MM.1S (cell line): ENCODE results near the gene ITGAV.

Source experiments
- CTCF ChIP-seq: fragments of 300-600 bp; sonication (generic); IDR thresholded peaks from 2 replicates; pipeline ENCODE4 v1.5.1; 2016; ENCODE audit warnings: antibody characterized with exemption, low read length, mixed read lengths
- EZH2 ChIP-seq: fragments of 300-600 bp; sonication (generic); optimal IDR thresholded peaks from 2 replicates; pipeline ENCODE3; 2017; ENCODE audit warnings: low read depth, mild to moderate bottlenecking, antibody characterized with exemption, low read length, mixed read lengths

- TF ChIP-seq CTCF (no peak), EZH2 (no peak)
Measured at GRCh38 chr2:186636800-186637496, 47.1 kb downstream of the ITGAV start.
